Activated T-helper 1 cell treated with anti-CD3 and anti-CD28 coated beads, Interleukin-12 subunit alpha, Interleukin-12 subunit beta, Interleukin-2, Interleukin-4 antibody, amounts not matched to agents 30 ng/mL and 10 ng/mL and 1 ng/mL, durations not matched to agents 14 hours and 24 hours and 36 hours (primary cell): Measurements from ENCODE around the gene KCNE4. TPM values are rescaled to one million over a fixed set of nuclear protein-coding genes. Genes with fewer than 3 reads are reported as not detected.

Experiments used
- DNase-seq: peaks from one replicate; pipeline ENCODE4 v3.0.0; 2021; ENCODE audit warnings: low spot score
- H3K27ac Mint-ChIP-seq: one replicate; pipeline ENCODE4 v1.8.0; 2021; ENCODE audit warnings: mild to moderate bottlenecking, mixed read lengths
- H3K27me3 Mint-ChIP-seq: one replicate; pipeline ENCODE4 v1.8.0; 2022; ENCODE audit warnings: mild to moderate bottlenecking, moderate library complexity, mixed read lengths; ENCODE audit not compliant: insufficient read depth
- H3K36me3 Mint-ChIP-seq: one replicate; pipeline ENCODE4 v1.8.0; 2021; ENCODE audit warnings: low read depth, mixed read lengths
- H3K4me1 Mint-ChIP-seq: one replicate; pipeline ENCODE4 v1.8.0; 2021; ENCODE audit warnings: low read depth, mixed read lengths
- H3K4me3 Mint-ChIP-seq: one replicate; pipeline ENCODE4 v1.8.0; 2021; ENCODE audit warnings: mild to moderate bottlenecking, moderate library complexity, mixed read lengths
- H3K9me3 Mint-ChIP-seq: one replicate; pipeline ENCODE4 v1.8.0; 2021; ENCODE audit warnings: mixed read lengths
- intact Hi-C: fragments of 100-400 bp; cut with micrococcal nuclease; formaldehyde crosslinking; loops from one replicate; pipeline ENCODE4 v1.15.1; 2024
- total RNA-seq: library from RNA; stranded (reverse); gene quantifications from 2 replicates; pipeline ENCODE4 v1.2.3, GENCODE V29; 2022

Gene KCNE4
- total RNA-seq, 1 donor from 2014 or later, result not detected

DNA sequence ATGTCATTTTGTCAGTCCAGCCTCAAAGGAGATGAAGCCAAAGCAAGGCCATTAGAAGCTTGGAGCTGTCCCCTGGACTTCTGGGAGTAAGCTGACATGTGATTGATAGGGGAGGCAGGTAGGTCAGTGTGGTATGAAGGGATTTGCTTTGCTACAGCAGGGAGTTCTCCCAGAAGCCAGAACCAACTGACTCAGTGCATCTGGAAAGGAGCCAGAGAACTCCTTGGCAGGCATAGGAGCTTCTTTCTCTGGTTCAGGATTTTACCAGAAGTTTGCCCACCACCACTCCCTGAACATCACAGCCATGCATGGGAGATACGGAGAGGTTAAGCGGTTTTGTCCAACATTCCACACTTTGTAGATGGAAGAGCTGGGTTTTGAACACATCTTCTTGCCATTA is 24.5 kb upstream of the KCNE4 start:
- no peak for DNase-seq
- peaks cover 3% of the 10 kb centered on the region for H3K27me3 Mint-ChIP-seq
- peaks cover 8% of the 10 kb centered on the region for H3K9me3 Mint-ChIP-seq
- no peaks in the 10 kb centered on the region for H3K4me1 Mint-ChIP-seq
- no peak overlapping the region for H3K27ac Mint-ChIP-seq
- H3K4me3 Mint-ChIP-seq, result no peak overlapping the region
- intact Hi-C loops, result no loop called here
- no peaks in the 10 kb centered on the region for H3K36me3 Mint-ChIP-seq

GRCh38 chr2:223029287-223029686 is 22.7 kb upstream of the KCNE4 start:
- DNase-seq, result no peak
- H3K4me3 Mint-ChIP-seq, result no peak overlapping the region
- intact Hi-C loops, result loop anchor here (1.0 kb wide), 1 partner anchor 38 kb away; no protein-coding TSS in a partner anchor

DNA sequence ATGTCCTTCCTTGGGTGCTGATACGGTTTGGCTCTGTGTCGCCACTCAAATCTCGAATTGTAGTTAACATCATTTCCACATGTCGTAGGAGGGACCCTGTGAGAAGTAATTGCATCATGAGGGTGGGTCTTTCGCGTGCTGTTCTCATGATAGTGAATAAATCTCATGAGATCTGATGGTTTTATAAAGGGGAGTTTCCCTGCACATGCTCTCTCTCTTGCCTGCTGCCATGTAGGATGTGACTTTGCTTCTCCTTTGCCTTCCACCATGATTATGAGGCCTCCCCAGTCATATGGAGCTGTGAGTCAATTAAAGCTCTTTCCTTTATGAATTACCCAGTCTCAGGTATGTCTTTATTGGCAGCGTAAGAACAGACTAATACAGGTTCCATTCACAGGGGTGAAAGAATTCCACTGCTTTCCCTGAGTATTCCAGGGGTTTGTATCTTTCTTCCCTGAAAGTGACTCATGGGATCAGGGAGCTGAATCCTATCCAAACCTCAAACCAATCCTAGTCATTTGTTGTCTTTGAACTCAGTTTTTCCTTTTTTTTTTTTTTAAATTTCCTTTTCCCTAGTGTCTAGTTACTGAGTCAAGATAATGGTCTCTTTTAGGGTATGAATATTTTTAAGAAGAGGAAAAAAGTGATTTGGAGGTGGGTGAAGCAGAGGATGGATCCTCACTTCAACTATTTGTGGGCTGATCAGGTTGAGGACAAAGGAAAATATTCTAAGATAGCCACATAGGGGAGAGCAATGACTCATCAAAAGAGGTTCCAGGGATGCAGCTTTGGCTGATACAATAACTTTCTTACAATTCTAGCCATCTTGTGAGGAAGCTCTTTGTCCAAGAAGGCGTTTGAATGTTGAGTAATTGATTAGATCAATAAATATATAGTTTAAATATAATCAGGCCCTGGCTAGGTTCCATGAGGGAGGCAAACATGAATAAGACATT is 19.5 kb upstream of the KCNE4 start:
- intact Hi-C loops, result no loop called here
- H3K4me1 Mint-ChIP-seq, result no peaks in the 10 kb centered on the region

More at GRCh38 chr2:223029287-223029686, 22.7 kb upstream of the KCNE4 start:
- H3K36me3 Mint-ChIP-seq, result no peaks in the 10 kb centered on the region
- H3K27ac Mint-ChIP-seq, result no peak overlapping the region
- peaks cover 3% of the 10 kb centered on the region for H3K27me3 Mint-ChIP-seq
- H3K9me3 Mint-ChIP-seq, result peaks cover 8% of the 10 kb centered on the region
- no peaks in the 10 kb centered on the region for H3K4me1 Mint-ChIP-seq

GRCh38 chr2:223034221-223034975 is 17.6 kb upstream of the KCNE4 start:
- intact Hi-C loops, result no loop called here
- peaks cover 8% of the 10 kb centered on the region for H3K9me3 Mint-ChIP-seq
- H3K27ac Mint-ChIP-seq, result no peak overlapping the region
- no peaks in the 10 kb centered on the region for H3K4me1 Mint-ChIP-seq
- DNase-seq, result no peak
- no peak overlapping the region for H3K4me3 Mint-ChIP-seq
- no peaks in the 10 kb centered on the region for H3K36me3 Mint-ChIP-seq
- no peaks in the 10 kb centered on the region for H3K27me3 Mint-ChIP-seq

More for the DNA sequence above, 19.5 kb upstream of the KCNE4 start:
- no peak overlapping the region for H3K4me3 Mint-ChIP-seq
- H3K36me3 Mint-ChIP-seq, result no peaks in the 10 kb centered on the region
- H3K27me3 Mint-ChIP-seq, result peaks cover under 1% of the 10 kb centered on the region
- H3K9me3 Mint-ChIP-seq, result peaks cover 8% of the 10 kb centered on the region
- DNase-seq, result no peak
- no peak overlapping the region for H3K27ac Mint-ChIP-seq

DNA sequence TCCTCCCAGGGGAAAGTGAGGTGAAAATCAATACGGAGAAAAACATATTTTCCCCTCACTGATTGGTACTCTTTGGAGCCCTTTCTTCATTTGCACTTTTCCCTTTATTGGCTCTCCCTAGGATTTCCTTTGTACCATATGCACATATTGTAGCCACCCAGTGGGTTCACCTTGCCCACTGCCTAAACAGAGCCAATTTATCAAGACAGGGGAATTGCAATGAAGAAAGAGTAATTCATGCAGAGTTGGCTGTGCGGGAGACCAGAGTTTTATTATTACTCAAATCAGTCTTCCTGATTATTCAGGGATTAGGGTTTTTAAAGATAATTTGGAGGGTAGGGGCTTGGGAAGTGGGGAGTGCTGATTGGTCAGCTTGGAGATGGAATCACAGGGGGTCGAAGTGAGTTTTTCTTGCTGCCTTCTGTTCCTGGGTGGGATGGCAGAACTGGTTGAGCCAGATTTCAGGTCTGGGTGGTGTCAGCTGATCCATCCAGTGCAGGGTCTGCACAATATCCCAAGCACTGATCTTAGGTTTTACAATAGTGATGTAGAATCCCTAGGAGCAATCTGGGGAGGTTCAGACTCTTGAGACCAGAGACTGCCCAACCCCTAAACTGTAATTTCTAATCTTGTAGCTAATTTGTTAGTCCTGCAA is 15.1 kb upstream of the KCNE4 start:
- Mint-ChIP-seq H3K4me1 (no peaks in the 10 kb centered on the region), H3K9me3 (peaks cover 5% of the 10 kb centered on the region), H3K4me3 (no peak overlapping the region), H3K36me3 (no peaks in the 10 kb centered on the region), H3K27ac (no peak overlapping the region), H3K27me3 (no peaks in the 10 kb centered on the region)
- no peak for DNase-seq
- intact Hi-C loops, result no loop called here

GRCh38 chr2:223037445-223037800 is 14.6 kb upstream of the KCNE4 start:
- Mint-ChIP-seq H3K4me3 (no peak overlapping the region), H3K9me3 (no peaks in the 10 kb centered on the region), H3K4me1 (no peaks in the 10 kb centered on the region), H3K27me3 (no peaks in the 10 kb centered on the region), H3K36me3 (no peaks in the 10 kb centered on the region), H3K27ac (no peak overlapping the region)
- intact Hi-C loops, result no loop called here
- DNase-seq, result no peak

DNA sequence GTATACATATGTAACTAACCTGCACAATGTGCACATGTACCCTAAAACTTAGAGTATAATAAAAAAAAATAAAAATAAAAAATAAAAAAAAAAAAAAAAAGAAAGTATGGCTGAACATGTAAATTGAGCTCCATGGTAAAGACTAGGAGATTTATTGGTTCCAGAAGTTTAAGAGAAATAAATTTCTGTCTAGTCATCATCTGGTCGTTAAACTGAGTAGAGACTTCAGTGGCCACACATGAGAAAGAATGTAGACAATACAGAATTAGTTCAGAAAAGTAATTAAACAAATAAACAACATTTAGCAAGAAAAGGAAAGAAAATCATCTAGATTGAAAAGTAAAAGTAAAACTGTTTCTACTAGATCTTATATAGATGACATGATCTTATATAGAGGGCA is 12.4 kb upstream of the KCNE4 start:
- Mint-ChIP-seq H3K27me3 (no peaks in the 10 kb centered on the region), H3K9me3 (no peaks in the 10 kb centered on the region), H3K4me1 (no peaks in the 10 kb centered on the region), H3K36me3 (no peaks in the 10 kb centered on the region), H3K4me3 (no peak overlapping the region), H3K27ac (no peak overlapping the region)
- intact Hi-C loops, result no loop called here
- DNase-seq, result no peak

DNA sequence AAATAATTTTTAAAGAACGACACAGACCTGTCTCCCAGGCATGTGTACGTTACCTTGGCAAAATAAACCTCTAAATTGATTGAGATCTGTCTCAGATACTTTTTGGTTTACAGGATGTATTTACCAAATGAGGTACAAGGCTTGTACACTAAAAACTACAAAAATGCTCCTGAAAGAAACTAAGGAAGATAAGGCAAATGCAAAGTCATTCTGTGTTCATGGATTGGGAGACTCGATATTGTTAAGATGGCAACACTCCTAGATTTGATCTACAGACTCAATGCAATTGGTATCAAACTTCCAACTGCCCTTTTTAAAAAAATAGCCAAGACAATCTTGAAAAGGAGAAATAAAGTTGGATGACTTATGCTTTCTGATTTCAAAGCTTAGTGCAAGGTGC is 11.5 kb upstream of the KCNE4 start:
- H3K4me3 Mint-ChIP-seq, result no peak overlapping the region
- no peaks in the 10 kb centered on the region for H3K4me1 Mint-ChIP-seq
- H3K27me3 Mint-ChIP-seq, result no peaks in the 10 kb centered on the region
- no peaks in the 10 kb centered on the region for H3K36me3 Mint-ChIP-seq
- no peak for DNase-seq
- intact Hi-C loops, result no loop called here
- H3K27ac Mint-ChIP-seq, result no peak overlapping the region
- H3K9me3 Mint-ChIP-seq, result no peaks in the 10 kb centered on the region

GRCh38 chr2:223041527-223042109 is 10.4 kb upstream of the KCNE4 start:
- no peaks in the 10 kb centered on the region for H3K27me3 Mint-ChIP-seq
- no peaks in the 10 kb centered on the region for H3K9me3 Mint-ChIP-seq
- H3K4me1 Mint-ChIP-seq, result no peaks in the 10 kb centered on the region
- H3K27ac Mint-ChIP-seq, result no peak overlapping the region
- DNase-seq, result no peak
- no peak overlapping the region for H3K4me3 Mint-ChIP-seq
- intact Hi-C loops, result no loop called here
- no peaks in the 10 kb centered on the region for H3K36me3 Mint-ChIP-seq

DNA sequence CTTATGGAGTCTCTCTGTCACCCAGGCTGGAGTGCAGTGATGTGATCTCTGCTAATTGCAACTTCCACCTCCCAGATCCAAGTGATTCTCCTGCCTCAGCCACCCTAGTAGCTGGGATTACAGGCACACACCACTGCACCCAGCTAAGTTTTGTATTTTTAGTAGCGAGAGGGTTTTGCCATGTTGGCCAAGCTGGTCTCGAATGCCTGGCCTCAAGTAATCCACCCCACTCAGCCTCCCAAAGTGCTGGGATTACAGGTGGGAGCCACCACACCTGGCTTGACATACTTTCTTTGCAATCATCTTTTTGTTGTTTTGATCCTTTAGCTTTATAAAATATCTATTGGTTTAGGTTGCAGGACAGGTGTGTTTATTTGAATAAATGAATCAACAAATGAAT is 9.7 kb upstream of the KCNE4 start:
- Mint-ChIP-seq H3K9me3 (no peaks in the 10 kb centered on the region), H3K27me3 (no peaks in the 10 kb centered on the region), H3K36me3 (no peaks in the 10 kb centered on the region)

GRCh38 chr2:223042704-223043118 is 9.3 kb upstream of the KCNE4 start:
- H3K4me1 Mint-ChIP-seq, result no peaks in the 10 kb centered on the region
- H3K27me3 Mint-ChIP-seq, result no peaks in the 10 kb centered on the region
- no peak overlapping the region for H3K27ac Mint-ChIP-seq
- no peak for DNase-seq
- intact Hi-C loops, result no loop called here
- H3K36me3 Mint-ChIP-seq, result no peaks in the 10 kb centered on the region
- no peak overlapping the region for H3K4me3 Mint-ChIP-seq
- H3K9me3 Mint-ChIP-seq, result no peaks in the 10 kb centered on the region

More for the DNA sequence above, 9.7 kb upstream of the KCNE4 start:
- Mint-ChIP-seq H3K27ac (no peak overlapping the region), H3K4me3 (no peak overlapping the region), H3K4me1 (no peaks in the 10 kb centered on the region)
- intact Hi-C loops, result no loop called here
- DNase-seq, result no peak

DNA sequence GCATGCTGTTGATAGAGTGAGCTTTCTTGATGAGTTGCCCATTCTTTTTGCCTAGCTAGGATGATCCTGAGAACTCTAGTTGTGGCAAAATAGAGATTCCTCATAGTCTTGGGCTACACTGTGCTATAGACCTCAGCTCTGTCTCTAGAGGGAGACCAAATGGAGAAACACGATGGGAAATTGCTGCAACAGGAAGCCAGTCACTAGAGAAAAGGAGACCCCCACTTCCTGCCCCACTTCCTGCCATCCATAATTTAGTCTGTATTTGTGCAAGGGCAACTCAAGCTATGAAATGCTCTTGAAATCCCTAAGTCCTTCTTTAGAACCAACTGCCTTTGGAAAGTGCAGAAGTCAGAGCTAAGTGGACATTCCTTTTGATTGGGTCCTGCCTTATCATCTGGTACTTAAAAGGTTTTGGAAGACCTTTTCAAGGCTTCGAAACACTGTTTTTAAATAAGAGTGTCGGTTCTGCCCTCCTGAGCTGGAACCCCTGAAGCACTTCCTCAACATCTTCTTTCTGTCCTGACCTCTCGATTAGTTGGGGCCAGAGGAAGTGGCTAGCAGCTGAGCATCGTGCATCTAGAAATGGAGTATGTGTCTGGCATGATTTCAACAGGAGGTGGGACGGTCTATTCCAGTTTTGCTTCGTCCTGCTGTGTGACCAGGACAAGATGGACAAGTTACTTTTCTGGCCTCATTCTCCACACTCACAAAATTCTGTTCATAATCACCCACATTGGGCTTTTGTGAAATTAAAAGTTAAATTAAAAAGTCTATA is 8.6 kb upstream of the KCNE4 start:
- Mint-ChIP-seq H3K4me3 (no peak overlapping the region), H3K4me1 (no peaks in the 10 kb centered on the region), H3K36me3 (no peaks in the 10 kb centered on the region), H3K27ac (no peak overlapping the region), H3K27me3 (no peaks in the 10 kb centered on the region), H3K9me3 (no peaks in the 10 kb centered on the region)
- DNase-seq, result no peak
- intact Hi-C loops, result no loop called here
